Urinary bladder (tissue), 4 donors: ENCODE measurements around the gene UBLCP1. TPM values are rescaled to one million over a fixed set of nuclear protein-coding genes. Genes with fewer than 3 reads are reported as not detected.
"Not testable (repeated sequence)": the region's sequence is repeated elsewhere in the genome, so short reads cannot be mapped to it uniquely, and the experiment has no call there.

Experiments
- DNase-seq: peaks from one replicate; pipeline ENCODE4 v3.0.0-alpha.2; 2015; ENCODE audit errors: extremely low spot score
- H3K27ac ChIP-seq: one replicate; pipeline ENCODE4 v1.5.1; 2013; ENCODE audit warnings: low read depth, mild to moderate bottlenecking, moderate library complexity
- H3K36me3 ChIP-seq: one replicate; pipeline ENCODE4 v1.6.1; 2013; ENCODE audit warnings: mild to moderate bottlenecking, moderate library complexity; ENCODE audit not compliant: insufficient read depth
- H3K4me1 ChIP-seq: one replicate; pipeline ENCODE4 v1.6.1; 2013; ENCODE audit warnings: mild to moderate bottlenecking, moderate library complexity; ENCODE audit not compliant: insufficient read depth
- H3K4me3 ChIP-seq: one replicate; pipeline ENCODE4 v1.5.1; 2013; ENCODE audit warnings: low read depth, low read length
- WGBS: extraction: QIAGEN DNeasy Blood & Tissue Kit; methylation state at CpG from one replicate; pipeline ENCODE4 v1.1.7; 2013; 5-methylcytosine and 5-hydroxymethylcytosine counted together
- polyA plus RNA-seq: library from polyadenylated mRNA; stranded (reverse); fragments of 200-250 nt; gene quantifications from one replicate; pipeline ENCODE4 v1.2.3, GENCODE V29; 2013
- total RNA-seq: library from RNA; depleted of rRNA; stranded (reverse); fragments of >200 nt; gene quantifications from one replicate; pipeline ENCODE4 v1.2.3, GENCODE V29; 2014
- donor health status: healthy with polysubstance abuse.
- donor health status: healthy.

UBLCP1 gene
- total and polyA plus RNA-seq, 2 donors, result 19.3 to 22.0 TPM

DNA sequence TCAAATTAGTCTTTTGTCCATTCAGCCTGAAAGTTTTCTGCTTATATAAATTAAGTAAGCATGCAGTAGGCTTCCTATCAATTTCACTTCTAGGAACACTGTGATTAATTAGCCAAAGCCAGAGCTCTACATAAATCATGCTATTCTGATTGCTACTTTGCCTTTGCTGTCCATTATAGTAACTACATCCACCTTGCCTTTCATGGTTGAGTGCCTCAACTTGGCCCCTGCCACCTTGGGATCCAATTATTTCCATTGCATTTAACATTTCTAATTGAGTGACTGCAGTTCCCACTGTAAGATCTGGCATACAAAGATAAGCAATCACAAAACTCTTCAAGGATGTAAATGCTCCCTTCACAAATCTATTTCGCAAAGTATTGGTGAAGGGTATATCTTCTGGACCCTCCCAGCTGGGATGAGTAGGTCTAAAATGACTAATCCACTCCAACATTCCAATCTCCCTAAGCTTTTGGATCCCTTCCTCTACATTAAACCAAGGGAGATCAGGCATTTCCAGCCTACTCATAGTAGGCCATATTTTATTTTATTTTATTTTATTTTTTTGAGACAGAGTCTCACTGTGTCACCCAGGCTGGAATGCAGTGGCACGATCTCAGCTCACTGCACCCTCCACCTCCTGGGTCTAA, 27.1 kb upstream of the UBLCP1 start:
- not testable (repeated sequence) for H3K4me1 ChIP-seq, DNase-seq, H3K4me3 ChIP-seq, H3K36me3 ChIP-seq, H3K27ac ChIP-seq
- WGBS, result 94% methylated on average over 2 of the region's 2 CpGs

- WGBS, result 59% methylated on average over 4 of the region's 4 CpGs
- no peak for DNase-seq
Observed at GRCh38 chr5:159240301-159240870, 22.7 kb upstream of the UBLCP1 start.

GRCh38 chr5:159241946-159242552, 21.0 kb upstream of the UBLCP1 start:
- DNase-seq, result no peak
- Histone ChIP-seq H3K4me3 (no peak overlapping the region), H3K4me1 (no peaks in the 10 kb centered on the region), H3K27ac (no peak overlapping the region), H3K36me3 (no peaks in the 10 kb centered on the region)
- 53% methylated on average over 2 of the region's 2 CpGs for WGBS

More at GRCh38 chr5:159240301-159240870, 22.7 kb upstream of the UBLCP1 start:
- Histone ChIP-seq H3K27ac (no peak overlapping the region), H3K4me3 (no peak overlapping the region), H3K4me1 (no peaks in the 10 kb centered on the region), H3K36me3 (no peaks in the 10 kb centered on the region)

DNA sequence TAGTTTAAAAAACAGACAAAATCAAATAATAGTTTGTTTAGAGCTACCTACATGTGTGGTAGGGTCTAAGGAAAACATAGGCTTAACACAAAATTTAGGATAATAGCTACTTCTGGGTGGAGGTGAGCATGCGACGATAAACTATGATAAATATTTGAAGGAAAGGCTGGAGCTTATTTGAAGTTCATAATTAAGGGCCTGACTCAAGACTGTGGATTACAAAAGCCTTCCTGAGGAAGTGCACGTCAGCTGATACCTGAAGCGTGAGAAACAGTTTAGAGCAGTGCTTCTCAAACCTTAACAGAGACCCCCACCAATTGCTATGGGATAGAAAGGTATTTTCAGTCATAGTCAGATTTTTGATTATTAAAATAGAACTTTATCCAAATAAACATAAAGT, 20.4 kb upstream of the UBLCP1 start:
- WGBS, result 61% methylated on average over 4 of the region's 4 CpGs
- Histone ChIP-seq H3K4me3 (no peak overlapping the region), H3K27ac (no peak overlapping the region), H3K36me3 (no peaks in the 10 kb centered on the region), H3K4me1 (no peaks in the 10 kb centered on the region)
- DNase-seq, result no peak

DNA sequence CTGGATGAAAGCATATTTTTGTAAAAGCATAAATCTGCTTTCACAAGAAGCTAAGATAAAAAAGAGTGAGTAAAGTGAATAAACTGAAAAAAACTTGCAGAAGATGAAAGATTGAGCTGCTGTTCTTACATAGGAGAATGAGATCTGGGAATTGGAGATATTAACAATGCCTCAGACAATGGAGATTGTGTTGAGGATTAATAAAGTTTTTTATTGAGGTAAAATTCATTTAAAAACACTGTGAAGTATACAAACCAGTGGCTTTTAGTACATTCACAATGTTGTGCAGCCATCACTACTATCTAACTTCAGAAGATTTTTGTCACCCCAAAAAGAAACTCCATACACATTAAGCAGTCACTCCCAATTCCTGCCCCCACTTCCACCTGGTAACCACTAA, 19.7 kb upstream of the UBLCP1 start:
- Histone ChIP-seq H3K4me1 (no peaks in the 10 kb centered on the region), H3K4me3 (no peak overlapping the region), H3K27ac (no peak overlapping the region), H3K36me3 (no peaks in the 10 kb centered on the region)
- DNase-seq, result no peak

DNA sequence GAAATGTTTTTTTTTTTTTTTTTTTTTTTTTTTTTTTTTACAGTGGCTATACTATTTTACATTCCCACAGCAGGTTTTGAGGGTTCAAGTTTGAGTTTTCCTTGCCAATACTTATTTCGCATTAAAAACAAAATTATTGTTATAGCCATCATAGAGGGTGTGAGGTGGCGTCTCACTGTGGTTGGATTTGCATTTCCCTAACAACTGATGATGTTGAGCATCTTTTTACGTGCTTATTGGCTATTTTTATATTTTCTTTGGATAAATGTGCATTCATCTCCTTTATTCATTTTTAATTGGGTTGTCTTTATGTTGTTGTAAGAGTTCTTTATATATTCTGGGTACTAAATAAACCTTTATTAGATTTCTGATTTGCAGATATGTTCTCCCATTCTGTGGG, 18.9 kb upstream of the UBLCP1 start:
- H3K27ac ChIP-seq, result no peak overlapping the region
- no peak overlapping the region for H3K4me3 ChIP-seq
- DNase-seq, result no peak
- H3K36me3 ChIP-seq, result no peaks in the 10 kb centered on the region
- H3K4me1 ChIP-seq, result no peaks in the 10 kb centered on the region
- 74% methylated on average over 3 of the region's 3 CpGs for WGBS

DNA sequence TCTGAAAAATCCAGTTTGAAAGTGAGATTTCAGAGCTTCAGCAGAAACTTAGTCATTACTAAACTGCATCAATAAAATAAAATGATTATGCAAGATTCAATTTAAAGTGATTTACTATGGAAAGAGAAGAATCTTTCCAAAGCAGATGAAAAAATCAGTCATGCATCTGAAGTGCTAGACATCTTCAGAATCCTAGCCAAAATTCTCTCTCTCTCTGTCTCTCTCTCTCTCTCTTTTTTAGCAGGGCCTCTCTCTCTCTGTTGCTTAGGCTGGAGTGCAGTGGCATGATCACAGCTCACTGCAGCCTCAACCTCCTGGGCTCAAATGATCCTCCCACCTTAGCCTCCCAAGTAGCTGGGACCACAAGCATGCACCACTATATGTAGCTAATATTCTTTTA, 18.2 kb upstream of the UBLCP1 start:
- Histone ChIP-seq H3K4me1 (no peaks in the 10 kb centered on the region), H3K27ac (no peak overlapping the region), H3K4me3 (no peak overlapping the region), H3K36me3 (no peaks in the 10 kb centered on the region)
- no peak for DNase-seq

DNA sequence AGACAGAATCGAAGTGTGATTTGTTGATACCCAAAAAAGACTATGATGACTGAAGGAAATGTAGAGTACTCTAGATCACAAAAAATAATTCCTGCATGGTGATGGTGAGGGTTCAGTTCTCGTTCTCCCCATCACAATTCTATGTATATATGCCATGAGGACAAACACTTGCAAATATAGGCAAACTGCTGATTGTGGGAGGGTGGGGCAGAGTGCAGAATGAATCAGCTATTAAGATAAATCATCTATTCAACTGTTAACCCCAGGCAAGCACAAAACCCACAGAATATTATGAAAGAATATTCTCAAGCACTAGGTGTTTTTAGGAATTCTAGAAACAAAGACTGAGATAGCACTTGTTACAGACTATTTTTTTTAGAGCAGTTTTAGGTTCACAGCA, 13.9 kb upstream of the UBLCP1 start:
- no peak for DNase-seq
- H3K4me1 ChIP-seq, result no peaks in the 10 kb centered on the region
- no peak overlapping the region for H3K27ac ChIP-seq
- no peak overlapping the region for H3K4me3 ChIP-seq
- 69% methylated on average over 2 of the region's 2 CpGs for WGBS
- H3K36me3 ChIP-seq, result peaks cover 1% of the 10 kb centered on the region

DNA sequence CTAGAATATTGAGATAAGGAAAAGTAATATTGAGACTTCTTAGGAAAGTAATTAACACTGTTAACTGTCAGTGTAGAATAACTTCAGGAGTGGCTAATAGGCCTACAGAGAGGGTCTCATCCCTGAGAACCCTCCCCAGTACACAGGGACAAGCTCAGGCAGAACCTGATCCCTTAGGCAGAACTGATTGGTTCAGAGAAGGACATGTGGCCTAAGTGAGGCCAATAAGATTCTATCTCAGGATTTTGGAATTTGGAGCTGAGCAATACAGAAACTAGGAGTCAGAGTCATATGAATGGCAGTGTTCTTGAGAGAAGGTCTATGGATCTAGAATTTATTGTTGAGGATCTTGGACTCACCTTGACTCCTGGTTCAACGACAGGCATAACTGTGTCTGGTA, 10.9 kb upstream of the UBLCP1 start:
- Histone ChIP-seq H3K27ac (no peak overlapping the region), H3K4me1 (no peaks in the 10 kb centered on the region), H3K4me3 (no peak overlapping the region), H3K36me3 (peaks cover 1% of the 10 kb centered on the region)
- no peak for DNase-seq
- WGBS, result 88% methylated on average over 1 of the region's 1 CpG

GRCh38 chr5:159257007-159257406, 6.1 kb upstream of the UBLCP1 start:
- Histone ChIP-seq H3K27ac (no peak overlapping the region), H3K4me3 (no peak overlapping the region), H3K4me1 (no peaks in the 10 kb centered on the region), H3K36me3 (peaks cover 1% of the 10 kb centered on the region)
- no peak for DNase-seq

DNA sequence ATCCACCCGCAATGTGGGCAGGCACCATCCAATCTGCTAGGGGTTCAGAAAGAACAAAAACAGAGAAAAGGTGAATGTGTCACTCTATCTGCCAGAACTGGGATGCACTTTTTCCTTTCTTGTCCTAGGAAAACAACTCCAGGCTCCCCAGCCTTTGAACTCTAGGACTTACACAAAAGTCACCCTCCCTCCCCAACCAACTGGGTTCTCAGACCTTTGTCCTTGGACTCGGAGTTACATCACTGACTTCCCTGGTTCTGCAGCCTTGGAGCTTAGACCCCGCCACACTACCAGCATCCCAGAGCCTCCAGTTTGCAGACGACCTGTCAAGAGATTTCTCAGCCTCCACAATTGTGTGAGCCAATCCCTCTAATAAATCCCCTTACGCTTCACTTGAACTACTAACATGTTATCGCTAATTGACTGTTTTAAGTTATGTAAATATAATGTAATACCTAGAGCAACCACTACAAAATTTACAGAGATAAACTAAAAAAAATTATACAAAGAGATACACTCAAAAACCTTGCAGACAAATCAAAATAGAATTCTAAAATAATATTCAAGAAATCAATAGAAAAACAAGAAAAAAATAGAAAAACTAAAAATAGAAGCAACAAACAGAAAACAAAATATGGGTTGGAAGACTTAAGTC, 5.3 kb upstream of the UBLCP1 start:
- H3K4me3 ChIP-seq, result no peak overlapping the region
- no peaks in the 10 kb centered on the region for H3K36me3 ChIP-seq
- no peak for DNase-seq
- 78% methylated on average over 6 of the region's 6 CpGs for WGBS
- H3K27ac ChIP-seq, result no peak overlapping the region
- H3K4me1 ChIP-seq, result no peaks in the 10 kb centered on the region

DNA sequence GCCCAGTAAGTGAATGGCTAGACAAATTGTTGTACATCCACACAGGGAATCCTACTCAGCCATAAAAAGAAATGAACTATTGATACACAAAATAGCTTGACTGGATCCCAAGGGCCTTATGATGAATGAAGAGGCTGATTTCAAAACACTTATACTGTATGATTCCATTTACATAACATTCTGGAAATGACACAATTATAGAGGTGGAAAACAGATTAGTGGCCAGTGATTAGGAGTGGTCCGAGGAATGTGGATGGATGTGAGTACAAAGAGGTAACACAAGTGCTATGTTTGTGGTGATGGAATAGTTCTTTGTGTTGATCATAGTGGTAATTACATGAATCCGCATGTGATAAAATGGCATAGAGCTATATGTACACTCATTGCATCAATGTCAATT, 4.7 kb upstream of the UBLCP1 start:
- H3K4me3 ChIP-seq, result no peak overlapping the region
- 93% methylated on average over 2 of the region's 2 CpGs for WGBS
- H3K4me1 ChIP-seq, result no peaks in the 10 kb centered on the region
- no peaks in the 10 kb centered on the region for H3K36me3 ChIP-seq
- DNase-seq, result no peak
- H3K27ac ChIP-seq, result no peak overlapping the region

DNA sequence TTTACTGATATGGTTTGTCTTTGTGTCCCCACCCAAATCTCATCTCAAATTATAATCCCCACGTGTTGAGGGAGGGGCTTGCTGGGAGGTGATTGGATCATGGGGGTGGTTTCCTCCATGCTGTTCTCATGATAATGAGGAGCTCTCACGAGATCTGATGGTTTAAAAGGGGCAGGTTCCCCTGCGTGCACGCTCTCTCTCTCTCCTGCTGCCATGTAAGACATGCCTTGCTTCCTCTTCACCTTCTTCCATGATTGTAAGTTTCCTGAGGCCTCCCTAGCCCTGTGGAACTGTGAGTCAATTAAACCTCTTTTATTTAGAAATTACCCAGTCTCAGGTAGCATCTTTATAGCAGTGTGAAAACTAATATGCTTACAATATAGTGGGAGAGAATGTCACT, 2.9 kb upstream of the UBLCP1 start:
- H3K4me1 ChIP-seq, H3K4me3 ChIP-seq, H3K27ac ChIP-seq, H3K36me3 ChIP-seq, DNase-seq: not testable (repeated sequence)
- 57% methylated on average over 4 of the region's 4 CpGs for WGBS

DNA sequence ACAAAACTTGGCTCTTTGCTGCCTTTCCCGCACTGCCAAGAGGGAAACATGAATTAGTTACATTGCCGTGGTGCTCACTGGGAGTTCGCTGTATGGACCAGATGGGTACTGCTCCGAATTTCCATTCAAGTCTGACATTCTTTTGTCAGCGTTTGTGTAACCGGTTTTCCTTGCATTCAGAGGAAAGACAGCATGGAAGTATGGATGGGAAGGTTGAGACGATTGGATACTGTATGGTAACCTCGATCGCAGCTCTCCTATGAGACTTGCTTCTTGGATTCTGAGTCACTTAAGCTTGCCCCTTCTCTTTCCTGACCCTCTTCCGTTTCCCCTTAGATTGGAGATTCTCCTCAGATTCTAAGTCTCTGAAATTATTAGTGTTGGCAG, 625 bp upstream of the UBLCP1 start:
- DNase-seq, result peak; percentile 8
- Histone ChIP-seq H3K4me3 (peak overlapping the region; percentile 88), H3K4me1 (peaks cover 3% of the 10 kb centered on the region), H3K36me3 (no peaks in the 10 kb centered on the region), H3K27ac (peak overlapping the region; percentile 64)
- 20% methylated on average over 10 of the region's 10 CpGs for WGBS
